Measurements from ENCODE around the gene ECE2.
"Not testable (repeated sequence)": the region's sequence is repeated elsewhere in the genome, so short reads cannot be mapped to it uniquely, and the experiment has no call there.

ECE2 gene

GRCh38 chr3:184262764-184263179 is 13.1 kb upstream of the ECE2 start:
- H3K9me3 ChIP-seq (ENCODE audit: control insufficient read depth, low read length) = no peaks in the 10 kb centered on the region
- no peaks in the 10 kb centered on the region for H3K79me2 ChIP-seq
- peak overlapping the region; percentile 90 for H2AFZ ChIP-seq
- no peak overlapping the region for H3K9ac ChIP-seq
- H3K4me3 ChIP-seq (ENCODE audit: low read depth, low read length) = no peak overlapping the region
- H3K27ac ChIP-seq = peak overlapping the region; percentile 15
- no peak overlapping the region for H3K4me2 ChIP-seq (ENCODE audit: low read length)
- TF ChIP-seq CTCF (IDR thresholded peaks at IDR 0.05) = no peak
- H3K36me3 ChIP-seq (ENCODE audit: control insufficient read depth, insufficient read depth, low read length) = no peaks in the 10 kb centered on the region
- H3K27me3 ChIP-seq (ENCODE audit: control insufficient read depth, insufficient read depth, low read length) = peaks cover 5% of the 10 kb centered on the region
- peaks cover 9% of the 10 kb centered on the region for H3K4me1 ChIP-seq

- not testable (repeated sequence) for H3K27me3 ChIP-seq (ENCODE audit: control insufficient read depth, insufficient read depth, low read length); H3K4me1 ChIP-seq; H2AFZ ChIP-seq; H3K4me3 ChIP-seq (ENCODE audit: low read depth, low read length); H3K27ac ChIP-seq; H3K79me2 ChIP-seq; H3K9ac ChIP-seq; H3K36me3 ChIP-seq (ENCODE audit: control insufficient read depth, insufficient read depth, low read length); H3K9me3 ChIP-seq (ENCODE audit: control insufficient read depth, low read length); H3K4me2 ChIP-seq (ENCODE audit: low read length)
Observed at GRCh38 chr3:184267249-184267648, 8.6 kb upstream of the ECE2 start.

GRCh38 chr3:184272269-184272668 is 3.6 kb upstream of the ECE2 start:
- no peak overlapping the region for H2AFZ ChIP-seq
- H3K4me3 ChIP-seq (ENCODE audit: low read depth, low read length) = no peak overlapping the region
- H3K9ac ChIP-seq = no peak overlapping the region
- no peaks in the 10 kb centered on the region for H3K79me2 ChIP-seq
- H3K9me3 ChIP-seq (ENCODE audit: control insufficient read depth, low read length) = no peaks in the 10 kb centered on the region
- H3K36me3 ChIP-seq (ENCODE audit: control insufficient read depth, insufficient read depth, low read length) = no peaks in the 10 kb centered on the region
- peaks cover 3% of the 10 kb centered on the region for H3K4me1 ChIP-seq
- no peak overlapping the region for H3K27ac ChIP-seq
- no peaks in the 10 kb centered on the region for H3K27me3 ChIP-seq (ENCODE audit: control insufficient read depth, insufficient read depth, low read length)
- no peak for TF ChIP-seq CTCF (IDR thresholded peaks at IDR 0.05)
- H3K4me2 ChIP-seq (ENCODE audit: low read length) = no peak overlapping the region

- H3K4me3 ChIP-seq (ENCODE audit: low read depth, low read length) = no peak overlapping the region
- H3K36me3 ChIP-seq (ENCODE audit: control insufficient read depth, insufficient read depth, low read length) = no peaks in the 10 kb centered on the region
- no peak for TF ChIP-seq CTCF (IDR thresholded peaks at IDR 0.05)
- H3K4me1 ChIP-seq = peaks cover 3% of the 10 kb centered on the region
- H3K9me3 ChIP-seq (ENCODE audit: control insufficient read depth, low read length) = no peaks in the 10 kb centered on the region
- H3K4me2 ChIP-seq (ENCODE audit: low read length) = no peak overlapping the region
- no peak overlapping the region for H3K27ac ChIP-seq
- H3K27me3 ChIP-seq (ENCODE audit: control insufficient read depth, insufficient read depth, low read length) = no peaks in the 10 kb centered on the region
- peak overlapping the region; percentile 83 for H2AFZ ChIP-seq
- no peaks in the 10 kb centered on the region for H3K79me2 ChIP-seq
- no peak overlapping the region for H3K9ac ChIP-seq
Observed at GRCh38 chr3:184275381-184275701, 481 bp upstream of the ECE2 start.

- Histone ChIP-seq H3K4me3 (ENCODE audit: low read depth, low read length) (no peak overlapping the region), H3K9me3 (ENCODE audit: control insufficient read depth, low read length) (no peaks in the 10 kb centered on the region), H3K9ac (no peak overlapping the region), H3K4me1 (peaks cover 3% of the 10 kb centered on the region), H3K27ac (no peak overlapping the region), H3K4me2 (ENCODE audit: low read length) (no peak overlapping the region), H3K36me3 (ENCODE audit: control insufficient read depth, insufficient read depth, low read length) (no peaks in the 10 kb centered on the region), H3K27me3 (ENCODE audit: control insufficient read depth, insufficient read depth, low read length) (no peaks in the 10 kb centered on the region), H3K79me2 (no peaks in the 10 kb centered on the region), H2AFZ (no peak overlapping the region)
- no peak for TF ChIP-seq CTCF (IDR thresholded peaks at IDR 0.05)
Observed at GRCh38 chr3:184277366-184277765, 1.5 kb downstream of the ECE2 start.
